ENCODE measurements around the gene ANKRD6.

DNA sequence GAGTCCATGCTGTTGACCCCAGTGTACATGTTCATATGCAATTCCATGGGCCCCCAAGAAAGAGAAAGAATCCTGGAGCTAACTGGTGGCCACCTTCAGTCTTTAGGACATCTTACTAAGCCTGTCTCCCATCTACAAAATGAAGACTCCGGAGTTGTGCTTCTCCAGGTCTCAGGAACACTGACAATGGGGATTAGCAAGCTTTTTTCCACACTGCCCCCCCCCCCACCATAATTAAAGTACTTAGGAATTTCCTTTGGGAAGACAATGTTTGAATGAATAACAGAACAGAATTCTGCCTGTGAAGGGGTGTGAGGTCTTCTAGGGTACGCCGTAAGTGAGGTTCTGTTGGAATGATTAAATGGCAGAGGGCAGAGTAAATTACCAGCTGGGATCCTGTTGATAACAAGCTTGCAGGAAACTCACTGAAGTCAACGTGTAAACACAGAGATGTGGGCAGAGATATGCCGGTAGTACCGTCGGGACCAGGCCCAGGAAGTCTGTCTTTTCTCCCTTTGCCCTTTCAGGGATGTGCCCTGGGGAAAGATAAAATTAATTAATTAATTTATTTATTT is 63.1 kb downstream of the ANKRD6 start:
- no peak for TF ChIP-seq SIN3A (IDR thresholded peaks at IDR 0.05; ENCODE audit: borderline replicate concordance, insufficient read depth, low read depth, low read length)
- TF ChIP-seq CTCF (IDR thresholded peaks at IDR 0.05): no peak
- no peak for TF ChIP-seq POLR2AphosphoS5 (IDR thresholded peaks at IDR 0.05; ENCODE audit: low read depth, low read length)
- TF ChIP-seq, protein P1, sequence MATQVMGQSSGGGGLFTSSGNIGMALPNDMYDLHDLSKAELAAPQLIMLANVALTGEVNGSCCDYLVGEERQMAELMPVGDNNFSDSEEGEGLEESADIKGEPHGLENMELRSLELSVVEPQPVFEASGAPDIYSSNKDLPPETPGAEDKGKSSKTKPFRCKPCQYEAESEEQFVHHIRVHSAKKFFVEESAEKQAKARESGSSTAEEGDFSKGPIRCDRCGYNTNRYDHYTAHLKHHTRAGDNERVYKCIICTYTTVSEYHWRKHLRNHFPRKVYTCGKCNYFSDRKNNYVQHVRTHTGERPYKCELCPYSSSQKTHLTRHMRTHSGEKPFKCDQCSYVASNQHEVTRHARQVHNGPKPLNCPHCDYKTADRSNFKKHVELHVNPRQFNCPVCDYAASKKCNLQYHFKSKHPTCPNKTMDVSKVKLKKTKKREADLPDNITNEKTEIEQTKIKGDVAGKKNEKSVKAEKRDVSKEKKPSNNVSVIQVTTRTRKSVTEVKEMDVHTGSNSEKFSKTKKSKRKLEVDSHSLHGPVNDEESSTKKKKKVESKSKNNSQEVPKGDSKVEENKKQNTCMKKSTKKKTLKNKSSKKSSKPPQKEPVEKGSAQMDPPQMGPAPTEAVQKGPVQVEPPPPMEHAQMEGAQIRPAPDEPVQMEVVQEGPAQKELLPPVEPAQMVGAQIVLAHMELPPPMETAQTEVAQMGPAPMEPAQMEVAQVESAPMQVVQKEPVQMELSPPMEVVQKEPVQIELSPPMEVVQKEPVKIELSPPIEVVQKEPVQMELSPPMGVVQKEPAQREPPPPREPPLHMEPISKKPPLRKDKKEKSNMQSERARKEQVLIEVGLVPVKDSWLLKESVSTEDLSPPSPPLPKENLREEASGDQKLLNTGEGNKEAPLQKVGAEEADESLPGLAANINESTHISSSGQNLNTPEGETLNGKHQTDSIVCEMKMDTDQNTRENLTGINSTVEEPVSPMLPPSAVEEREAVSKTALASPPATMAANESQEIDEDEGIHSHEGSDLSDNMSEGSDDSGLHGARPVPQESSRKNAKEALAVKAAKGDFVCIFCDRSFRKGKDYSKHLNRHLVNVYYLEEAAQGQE (IDR thresholded peaks at IDR 0.05; ENCODE audit: insufficient read depth in 1 of 2, low read depth in 2 of 2, low read length in 1 of 2): no peak
- no peak for TF ChIP-seq TCF7L2 (IDR thresholded peaks at IDR 0.05; ENCODE audit: low read depth, low read length)
